H1 (cell line): ENCODE data around the gene ARHGAP27. TPM values are rescaled to one million over a fixed set of nuclear protein-coding genes. Genes with fewer than 3 reads are reported as not detected.

ENCODE experiments used
- CTCF ChIA-PET: fragments of 300-600 bp; sonication (Branson Sonifier 250); formaldehyde crosslinking; loops from one replicate; lab custom pipeline; 2021; ENCODE audit not compliant: partially characterized antibody; lab: Charles Lee
- POLR2A ChIA-PET: fragments of 300-600 bp; sonication (Branson Sonifier 250); formaldehyde crosslinking; loops from one replicate; lab custom pipeline; 2021; ENCODE audit warnings: inconsistent platforms; ENCODE audit not compliant: partially characterized antibody; lab: Charles Lee
- DNase-seq, 2 experiments: peaks; one replicate each; pipeline versions ENCODE4 v3.0.0 to v3.0.0-alpha.2; 2010 to 2022; ENCODE audit warnings: low spot score in 2 of 2, low read depth in 1 of 2, mixed read lengths in 1 of 2
- FAIRE-seq: peaks from 2 replicates; lab custom pipeline; 2011; peaks lifted over from hg19 to GRCh38; lab: Jason Lieb, UNC
- H2AFZ ChIP-seq: 2 replicates; pipeline ENCODE4 v1.8.1; 2012; ENCODE audit warnings: low read length, inconsistent platforms
- H2AK5ac ChIP-seq: 2 replicates; pipeline ENCODE4 v1.6.1; 2013; ENCODE audit warnings: low read depth, low read length
- H2BK120ac ChIP-seq: replicated peaks from 2 replicates; pipeline ENCODE3; 2013; ENCODE audit warnings: low read depth, low read length, inconsistent platforms
- H2BK12ac ChIP-seq: 2 replicates; pipeline ENCODE4 v1.6.1; 2013; ENCODE audit warnings: low read depth, low read length
- H2BK15ac ChIP-seq: 2 replicates; pipeline ENCODE4 v1.6.1; 2013; ENCODE audit warnings: low read length
- H2BK20ac ChIP-seq: 2 replicates; pipeline ENCODE4 v1.6.1; 2013; ENCODE audit warnings: low read length
- H2BK5ac ChIP-seq: 2 replicates; pipeline ENCODE4 v1.6.1; 2013; ENCODE audit warnings: low read depth, low read length
- H3K14ac ChIP-seq: 2 replicates; pipeline ENCODE4 v1.6.1; 2013; ENCODE audit warnings: inconsistent platforms; ENCODE audit not compliant: insufficient read length
- H3K18ac ChIP-seq: 2 replicates; pipeline ENCODE4 v1.6.1; 2013; ENCODE audit warnings: low read length; ENCODE audit errors: extremely low read depth
- H3K23ac ChIP-seq: 2 replicates; pipeline ENCODE4 v1.6.1; 2013; ENCODE audit warnings: inconsistent platforms; ENCODE audit not compliant: insufficient read length
- H3K23me2 ChIP-seq: 2 replicates; pipeline ENCODE4 v1.6.1; 2013; ENCODE audit warnings: low read depth, low read length
- H3K27ac ChIP-seq: 2 replicates; pipeline ENCODE4 v1.6.1; 2011; ENCODE audit warnings: low read depth, low read length, inconsistent platforms
- H3K27me3 ChIP-seq, 4 experiments: replicated peaks in 1 of 4; 1 replicate in 1 of 4; 2 replicates in 3 of 4; pipeline versions ENCODE4 v1.6.1 to v1.8.1; 2011 to 2013; ENCODE audit warnings: low read length in 3 of 4, mild to moderate bottlenecking in 3 of 4, inconsistent platforms in 2 of 4, mixed read lengths in 2 of 4, moderate library complexity in 1 of 4; ENCODE audit not compliant: control insufficient read depth in 3 of 4, insufficient read depth in 3 of 4; ENCODE audit errors: extremely low read depth in 1 of 4
- H3K36me3 ChIP-seq, 4 experiments: 2 replicates each; pipeline versions ENCODE4 v1.6.1 to v1.8.1; 2011 to 2013; ENCODE audit warnings: mild to moderate bottlenecking in 4 of 4, low read length in 3 of 4, moderate library complexity in 2 of 4, control low read depth in 1 of 4, inconsistent platforms in 1 of 4; ENCODE audit not compliant: insufficient read depth in 4 of 4, control insufficient read depth in 2 of 4
- H3K4ac ChIP-seq: replicated peaks from 2 replicates; pipeline ENCODE3; 2013; ENCODE audit warnings: low read length, low read depth, mixed read lengths, inconsistent platforms; ENCODE audit not compliant: insufficient read length
- H3K4me1 ChIP-seq, 4 experiments: replicated peaks in 1 of 4; 1 replicate in 1 of 4; 2 replicates in 3 of 4; pipeline versions ENCODE4 v1.6.1 to v1.8.1; 2011 to 2013; ENCODE audit warnings: low read length in 3 of 4, inconsistent platforms in 2 of 4, mixed read lengths in 1 of 4; ENCODE audit not compliant: insufficient read depth in 4 of 4, control insufficient read depth in 3 of 4
- H3K4me2 ChIP-seq, 2 experiments: 2 replicates each; pipeline versions ENCODE4 v1.6.1 to v1.8.1; 2011 to 2013; ENCODE audit warnings: low read depth in 2 of 2, low read length in 2 of 2, control low read depth in 1 of 2, inconsistent platforms in 1 of 2, mild to moderate bottlenecking in 1 of 2; ENCODE audit not compliant: insufficient read depth in 1 of 2
- H3K4me3 ChIP-seq, 4 experiments: fragments of 200-600, 300-600 bp in 1 of 4; sonication (generic), shearing (Covaris generic), sonication (Bioruptor Twin) in 1 of 4; 2 replicates each; pipeline versions ENCODE4 v1.5.1 to v1.8.1; 2011 to 2016; ENCODE audit warnings: low read length in 4 of 4, low read depth in 3 of 4, control low read depth in 2 of 4, inconsistent platforms in 2 of 4, mild to moderate bottlenecking in 2 of 4, mixed read lengths in 1 of 4, moderate library complexity in 1 of 4; ENCODE audit not compliant: insufficient read depth in 2 of 4; ENCODE audit errors: extremely low read depth in 1 of 4
- H3K56ac ChIP-seq: replicated peaks from 2 replicates; pipeline ENCODE3; 2013; ENCODE audit warnings: low read depth, mild to moderate bottlenecking, mixed read lengths, low read length, inconsistent platforms; ENCODE audit not compliant: insufficient read length
- H3K79me1 ChIP-seq: 2 replicates; pipeline ENCODE4 v1.6.1; 2013; ENCODE audit warnings: low read depth, low read length, control low read depth
- H3K79me2 ChIP-seq, 2 experiments: 2 replicates each; pipeline versions ENCODE4 v1.6.1 to v1.8.1; 2012 to 2013; ENCODE audit warnings: low read length in 2 of 2, mild to moderate bottlenecking in 2 of 2, inconsistent platforms in 1 of 2; ENCODE audit not compliant: insufficient read depth in 2 of 2, control insufficient read depth in 1 of 2
- H3K9ac ChIP-seq, 4 experiments: replicated peaks in 1 of 4; 1 replicate in 1 of 4; 2 replicates in 3 of 4; pipeline versions ENCODE4 v1.6.1 to v1.8.1; 2011 to 2013; ENCODE audit warnings: low read depth in 3 of 4, low read length in 3 of 4, control low read depth in 2 of 4, mild to moderate bottlenecking in 2 of 4, moderate library complexity in 2 of 4, inconsistent platforms in 1 of 4; ENCODE audit errors: extremely low read depth in 1 of 4
- H3K9me3 ChIP-seq, 2 experiments: 2 replicates each; pipeline versions ENCODE4 v1.6.1 to v1.8.1; 2012 to 2013; ENCODE audit warnings: mild to moderate bottlenecking in 2 of 2, moderate library complexity in 2 of 2, control low read depth in 1 of 2, inconsistent platforms in 1 of 2, low read depth in 1 of 2, low read length in 1 of 2, mixed read lengths in 1 of 2; ENCODE audit not compliant: insufficient read depth in 2 of 2
- H4K20me1 ChIP-seq, 2 experiments: replicated peaks in 1 of 2; 2 replicates each; pipeline versions ENCODE3 to v1.8.1; 2011 to 2013; ENCODE audit warnings: inconsistent platforms in 2 of 2, low read length in 2 of 2, mild to moderate bottlenecking in 1 of 2; ENCODE audit not compliant: insufficient read depth in 2 of 2, control insufficient read depth in 1 of 2
- H4K5ac ChIP-seq: 2 replicates; pipeline ENCODE4 v1.6.1; 2013; ENCODE audit warnings: low read length, low read depth, mixed read lengths, inconsistent platforms; ENCODE audit not compliant: insufficient read length
- H4K8ac ChIP-seq: 2 replicates; pipeline ENCODE4 v1.8.0; 2013; ENCODE audit warnings: mild to moderate bottlenecking, moderate library complexity, low read length, inconsistent platforms; ENCODE audit not compliant: insufficient read depth; ENCODE audit errors: extremely low read depth
- H4K91ac ChIP-seq: replicated peaks from 2 replicates; pipeline ENCODE3; 2013; ENCODE audit warnings: low read length, mixed read lengths, inconsistent platforms; ENCODE audit not compliant: insufficient read length
- CBX5 ChIP-seq: fragments of 300-800, 300-1000 bp; sonication (generic); IDR thresholded peaks from 2 replicates; pipeline ENCODE4 v1.7.1; 2016; ENCODE audit warnings: antibody characterized with exemption, low read length, low read depth
- CHD1 ChIP-seq: IDR thresholded peaks from 2 replicates; pipeline ENCODE4 v1.6.1; 2012; ENCODE audit warnings: low read depth, low read length, improper control_type of control experiment
- EGR1 ChIP-seq: IDR thresholded peaks from 2 replicates; pipeline ENCODE4 v1.6.1; 2011; ENCODE audit warnings: low read depth, low read length, borderline replicate concordance
- FOSL1 ChIP-seq: IDR thresholded peaks from 2 replicates; pipeline ENCODE4 v1.6.1; 2011; ENCODE audit warnings: mild to moderate bottlenecking, low read depth, low read length, moderate library complexity; ENCODE audit not compliant: insufficient read depth
- MAX ChIP-seq: IDR thresholded peaks from 2 replicates; pipeline ENCODE4 v1.6.1; 2012; ENCODE audit warnings: inconsistent platforms
- POLR2AphosphoS5 ChIP-seq: IDR thresholded peaks from 2 replicates; pipeline ENCODE4 v1.6.1; 2011; ENCODE audit warnings: low read depth, low read length
- POU5F1 ChIP-seq: IDR thresholded peaks from 2 replicates; pipeline ENCODE4 v1.6.1; 2011; ENCODE audit warnings: low read depth, mild to moderate bottlenecking, low read length, moderate library complexity
- SP1 ChIP-seq: IDR thresholded peaks from 2 replicates; pipeline ENCODE4 v1.6.1; 2011; ENCODE audit warnings: low read depth, low read length
- SP4 ChIP-seq: IDR thresholded peaks from 2 replicates; pipeline ENCODE4 v1.6.1; 2012; ENCODE audit warnings: low read length, inconsistent platforms
- SUZ12 ChIP-seq: fragments of 200-600 bp; sonication (generic); IDR thresholded peaks from 2 replicates; pipeline ENCODE4 v1.6.1; 2012; ENCODE audit warnings: mild to moderate bottlenecking, inconsistent platforms, low read length, moderate library complexity, mixed read lengths
- TAF1 ChIP-seq: IDR thresholded peaks from 2 replicates; pipeline ENCODE4 v1.6.1; 2011; ENCODE audit warnings: mild to moderate bottlenecking, low read depth, low read length
- YY1 ChIP-seq: IDR thresholded peaks from 2 replicates; pipeline ENCODE4 v1.6.1; 2011; ENCODE audit warnings: low read depth, mild to moderate bottlenecking, low read length
- WGBS, 2 experiments: shearing (Covaris generic) in 1 of 2; methylation state at CpG; one replicate each; pipeline versions ENCODE4 v1.1.6 to v1.1.7; 2013 to 2015; ENCODE audit warnings: low lambda C conversion rate in 2 of 2, mixed read lengths in 2 of 2, inconsistent platforms in 1 of 2, low coverage in 1 of 2, missing lambda C conversion rate in 1 of 2; ENCODE audit not compliant: insufficient replicate concordance in 2 of 2, insufficient coverage in 1 of 2, insufficient read length in 1 of 2; ENCODE audit errors: extremely low coverage in 1 of 2, missing lambda C conversion rate in 1 of 2; 5-methylcytosine and 5-hydroxymethylcytosine counted together
- polyA plus RNA-seq, 7 experiments: library from polyadenylated mRNA; depleted of rRNA in 3 of 7; stranded (reverse) in 5 of 7; unstranded in 2 of 7; fragments of >200 nt in 5 of 7; fragments of 200-250 nt in 2 of 7; gene quantifications; 1 replicate in 5 of 7; 2 replicates in 1 of 7; 4 replicates in 1 of 7; pipeline versions ENCODE4 v1.2.1 to v1.2.3, GENCODE V29; 2011 to 2013; ENCODE audit warnings: missing spikeins in 2 of 7, mixed read lengths in 2 of 7
- total RNA-seq: library from RNA; stranded (reverse); fragmentation: NEBNext Ultra II Directional; extraction: Animal tissue kit (Norgen Biotek cat#: 25700); gene quantifications from 2 replicates; pipeline ENCODE4 v1.2.1, GENCODE V29; 2021
- TF ChIP-seq, protein P1 (sequence below): IDR thresholded peaks from 2 replicates; pipeline ENCODE4 v1.6.1; 2011; ENCODE audit warnings: low read depth, mild to moderate bottlenecking, low read length; ENCODE audit not compliant: insufficient read depth

ARHGAP27 gene
- total and polyA plus RNA-seq, 2 of the 8 experiments (the other 6 are each of a cell fraction or from before 2014, with no cell fraction given) = 11.6 to 13.1 TPM

DNA sequence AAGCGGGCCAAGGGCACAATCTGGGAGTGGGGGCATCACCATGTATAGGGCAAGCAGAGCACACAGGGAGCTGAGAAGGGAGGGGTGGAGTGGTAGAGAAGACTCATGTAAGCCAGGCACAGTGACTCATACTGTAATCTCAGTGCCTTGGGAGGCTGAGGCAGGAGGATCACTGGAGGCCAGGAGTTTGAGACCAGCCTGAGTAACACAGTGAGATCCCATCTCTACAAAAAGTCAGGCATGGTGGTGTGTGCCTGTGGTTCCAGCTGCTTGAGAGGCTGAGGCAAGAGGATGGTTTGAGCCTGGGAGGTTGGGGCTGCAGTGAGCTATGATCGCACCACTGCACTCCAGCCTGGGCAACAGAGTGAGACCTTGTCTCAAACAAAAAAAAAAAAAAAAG lies 40.8 kb downstream of the ARHGAP27 start:
- TF ChIP-seq TAF1 = no peak
- no peak for TF ChIP-seq SP4
- TF ChIP-seq POU5F1 = no peak
- no peak for TF ChIP-seq MAX
- TF ChIP-seq CBX5 = no peak
- TF ChIP-seq CHD1 = no peak
- TF ChIP-seq, protein P1, sequence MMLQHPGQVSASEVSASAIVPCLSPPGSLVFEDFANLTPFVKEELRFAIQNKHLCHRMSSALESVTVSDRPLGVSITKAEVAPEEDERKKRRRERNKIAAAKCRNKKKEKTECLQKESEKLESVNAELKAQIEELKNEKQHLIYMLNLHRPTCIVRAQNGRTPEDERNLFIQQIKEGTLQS = no peak
- TF ChIP-seq SP1 = no peak
- TF ChIP-seq YY1 = no peak
- no peak for TF ChIP-seq FOSL1
- no peak for TF ChIP-seq SUZ12
- no peak for TF ChIP-seq EGR1
- TF ChIP-seq POLR2AphosphoS5 = no peak
- no peak overlapping the region for H2AFZ ChIP-seq
- peaks cover 0 to 10% (median 6%) of the 10 kb centered on the region in 4 experiments; a peak in 5 of 7 replicates for H3K4me1 ChIP-seq
- no peaks in the 10 kb centered on the region; the same call in 1 of the 2 replicates for H3K23me2 ChIP-seq
- no peak overlapping the region for H2BK12ac ChIP-seq
- peaks cover 0 to 5% (median 0%) of the 10 kb centered on the region in 4 experiments; a peak in 2 of 7 replicates for H3K27me3 ChIP-seq
- H3K4ac ChIP-seq = no peak overlapping the region
- WGBS, 2 experiments = 100% methylated on average over 1 of the region's 2 CpGs; no CpG with 5 or more reads in 1 of the 2 experiments
- H2BK20ac ChIP-seq = no peak overlapping the region
- H2BK5ac ChIP-seq = no peak overlapping the region
- H3K14ac ChIP-seq = no peak overlapping the region
- H4K91ac ChIP-seq = no peak overlapping the region
- H3K27ac ChIP-seq = no peak overlapping the region
- POLR2A ChIA-PET = interaction anchor here (1.0 to 1.6 kb wide), 5 partner anchors 10 to 143 kb away, joined by 3 to 5 read pairs (median 4); no protein-coding TSS in a partner anchor
- CTCF ChIA-PET = interaction anchor here (0.8 to 21.9 kb wide), 8 partner anchors 9 to 172 kb away, joined by 3 to 579 read pairs (median 10); partner anchors contain the start of genes ARHGAP27 and SPATA32
- H2AK5ac ChIP-seq = no peak overlapping the region
- no peak overlapping the region for H3K18ac ChIP-seq
- H4K20me1 ChIP-seq = no peaks in the 10 kb centered on the region
- no peak overlapping the region for H3K56ac ChIP-seq
- no peak overlapping the region for H3K4me3 ChIP-seq
- peaks cover 0 to 4% of the 10 kb centered on the region in 2 experiments; a peak in 1 of 4 replicates for H3K9me3 ChIP-seq
- peaks cover 0 to 7% (median 0%) of the 10 kb centered on the region in 4 experiments; a peak in 1 of 8 replicates for H3K36me3 ChIP-seq
- no peak overlapping the region for H3K9ac ChIP-seq
- DNase-seq = no peak
- H4K8ac ChIP-seq = no peak overlapping the region
- no peak overlapping the region for H2BK120ac ChIP-seq
- H3K23ac ChIP-seq = no peak overlapping the region
- H3K79me2 ChIP-seq = no peaks in the 10 kb centered on the region
- no peak overlapping the region for H2BK15ac ChIP-seq
- no peak for FAIRE-seq
- H3K4me2 ChIP-seq = no peak overlapping the region
- H3K79me1 ChIP-seq = no peaks in the 10 kb centered on the region
- no peak overlapping the region for H4K5ac ChIP-seq
